Measurements from ENCODE around the gene LRFN2. TPM values are rescaled to one million over a fixed set of nuclear protein-coding genes. Genes with fewer than 3 reads are reported as not detected.

LRFN2 gene
- polyA plus RNA-seq, 1 donor from 2014 or later, result 14.8 TPM

DNA sequence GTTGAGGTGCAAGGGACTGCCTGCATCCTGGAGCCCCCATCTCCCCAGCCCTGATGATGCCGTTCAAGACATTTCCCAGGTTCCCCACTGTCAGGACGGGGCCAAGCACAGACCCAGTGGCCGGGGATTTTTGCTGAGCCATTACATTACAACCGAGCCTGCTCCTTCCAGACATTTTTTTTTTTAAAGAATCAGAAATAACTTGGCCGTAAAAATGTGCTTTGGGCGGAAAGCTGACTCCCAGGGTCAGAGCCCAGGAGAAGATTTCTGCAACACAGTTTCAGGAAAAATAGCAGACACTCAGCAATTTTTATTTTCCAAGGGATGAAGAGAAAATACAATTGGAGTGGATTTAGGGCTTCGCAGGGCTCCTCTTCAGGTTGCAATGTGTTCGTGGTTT is 87.9 kb downstream of the LRFN2 start:
- H3K79me2 ChIP-seq (replicated peaks; ENCODE audit: insufficient read depth, low read length), result no peaks in the 10 kb centered on the region
- no peaks in the 10 kb centered on the region for H3K36me3 ChIP-seq (ENCODE audit: insufficient read depth, low read length)
- no peaks in the 10 kb centered on the region for H4K20me1 ChIP-seq (ENCODE audit: insufficient read depth)
- H2AFZ ChIP-seq (ENCODE audit: low read depth, low read length), result no peak overlapping the region
- H3K9ac ChIP-seq (ENCODE audit: low read length), result no peak overlapping the region
- no peaks in the 10 kb centered on the region for H3F3A ChIP-seq (ENCODE audit: insufficient read depth, low read length, poor library complexity, severe bottlenecking)
- H3K27ac ChIP-seq (ENCODE audit: low read length), result no peak overlapping the region
- no peaks in the 10 kb centered on the region for H3K9me2 ChIP-seq (ENCODE audit: insufficient read depth, low read length)
- no peaks in the 10 kb centered on the region for H3K9me3 ChIP-seq (ENCODE audit: low read length)
- H3K4me3 ChIP-seq (ENCODE audit: low read length), result no peak overlapping the region
- H3K4me2 ChIP-seq (ENCODE audit: low read length), result no peak overlapping the region
- no peaks in the 10 kb centered on the region for H3K27me3 ChIP-seq (ENCODE audit: insufficient read depth, low read depth, low read length)
- TF ChIP-seq POLR2AphosphoS5 (IDR thresholded peaks at IDR 0.05) (no peak), SMC3 (conservative IDR thresholded peaks at IDR 0.05; ENCODE audit: poor library complexity) (no peak), TAF1 (IDR thresholded peaks at IDR 0.05; ENCODE audit: low read depth) (no peak), EP300 (conservative IDR thresholded peaks at IDR 0.05; ENCODE audit: poor library complexity, severe bottlenecking) (no peak), MXI1 (conservative IDR thresholded peaks at IDR 0.05; ENCODE audit: poor library complexity, severe bottlenecking) (no peak), EZH2 (IDR thresholded peaks at IDR 0.05; ENCODE audit: borderline replicate concordance, insufficient read depth, low read length, poor library complexity, severe bottlenecking) (no peak), RAD21 (conservative IDR thresholded peaks at IDR 0.05) (no peak), REST (IDR thresholded peaks at IDR 0.05; ENCODE audit: borderline replicate concordance) (no peak)
- TF ChIP-seq, protein P1, sequence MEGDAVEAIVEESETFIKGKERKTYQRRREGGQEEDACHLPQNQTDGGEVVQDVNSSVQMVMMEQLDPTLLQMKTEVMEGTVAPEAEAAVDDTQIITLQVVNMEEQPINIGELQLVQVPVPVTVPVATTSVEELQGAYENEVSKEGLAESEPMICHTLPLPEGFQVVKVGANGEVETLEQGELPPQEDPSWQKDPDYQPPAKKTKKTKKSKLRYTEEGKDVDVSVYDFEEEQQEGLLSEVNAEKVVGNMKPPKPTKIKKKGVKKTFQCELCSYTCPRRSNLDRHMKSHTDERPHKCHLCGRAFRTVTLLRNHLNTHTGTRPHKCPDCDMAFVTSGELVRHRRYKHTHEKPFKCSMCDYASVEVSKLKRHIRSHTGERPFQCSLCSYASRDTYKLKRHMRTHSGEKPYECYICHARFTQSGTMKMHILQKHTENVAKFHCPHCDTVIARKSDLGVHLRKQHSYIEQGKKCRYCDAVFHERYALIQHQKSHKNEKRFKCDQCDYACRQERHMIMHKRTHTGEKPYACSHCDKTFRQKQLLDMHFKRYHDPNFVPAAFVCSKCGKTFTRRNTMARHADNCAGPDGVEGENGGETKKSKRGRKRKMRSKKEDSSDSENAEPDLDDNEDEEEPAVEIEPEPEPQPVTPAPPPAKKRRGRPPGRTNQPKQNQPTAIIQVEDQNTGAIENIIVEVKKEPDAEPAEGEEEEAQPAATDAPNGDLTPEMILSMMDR (IDR thresholded peaks at IDR 0.05; ENCODE audit: poor library complexity, severe bottlenecking), result no peak

DNA sequence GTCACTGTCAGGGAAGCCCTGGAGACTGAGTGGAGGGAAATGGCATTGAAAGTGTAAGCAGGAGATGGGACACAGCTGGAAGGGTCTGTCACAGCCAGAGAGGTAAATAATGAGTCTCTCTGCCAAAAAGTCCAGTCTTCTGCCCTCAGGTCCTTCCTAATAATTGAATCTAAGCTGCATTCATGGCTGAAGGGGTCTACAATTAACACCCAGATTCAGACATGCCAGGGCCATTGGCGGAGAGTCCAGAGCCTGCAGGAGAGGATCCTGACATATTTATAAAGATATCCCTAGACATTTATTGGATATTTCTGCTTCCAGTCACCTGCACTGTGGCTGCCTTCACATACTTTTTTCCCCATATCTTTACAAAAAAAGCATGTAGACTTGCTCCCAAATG is 89.0 kb downstream of the LRFN2 start:
- Histone ChIP-seq H3K9me2 (ENCODE audit: insufficient read depth, low read length) (no peaks in the 10 kb centered on the region), H3K9me3 (ENCODE audit: low read length) (no peaks in the 10 kb centered on the region), H4K20me1 (ENCODE audit: insufficient read depth) (no peaks in the 10 kb centered on the region), H3K36me3 (ENCODE audit: insufficient read depth, low read length) (no peaks in the 10 kb centered on the region), H3K9ac (ENCODE audit: low read length) (no peak overlapping the region), H3K4me2 (ENCODE audit: low read length) (no peak overlapping the region), H3K79me2 (replicated peaks; ENCODE audit: insufficient read depth, low read length) (no peaks in the 10 kb centered on the region), H3K27ac (ENCODE audit: low read length) (no peak overlapping the region), H3K4me3 (ENCODE audit: low read length) (no peak overlapping the region), H3F3A (ENCODE audit: insufficient read depth, low read length, poor library complexity, severe bottlenecking) (no peaks in the 10 kb centered on the region), H2AFZ (ENCODE audit: low read depth, low read length) (no peak overlapping the region), H3K27me3 (ENCODE audit: insufficient read depth, low read depth, low read length) (no peaks in the 10 kb centered on the region)
- no peak for TF ChIP-seq REST (IDR thresholded peaks at IDR 0.05; ENCODE audit: borderline replicate concordance)
- no peak for TF ChIP-seq MXI1 (conservative IDR thresholded peaks at IDR 0.05; ENCODE audit: poor library complexity, severe bottlenecking)
- no peak for TF ChIP-seq RAD21 (conservative IDR thresholded peaks at IDR 0.05)
- TF ChIP-seq, protein P1 (IDR thresholded peaks at IDR 0.05; ENCODE audit: poor library complexity, severe bottlenecking), result no peak
- no peak for TF ChIP-seq POLR2AphosphoS5 (IDR thresholded peaks at IDR 0.05)
- TF ChIP-seq TAF1 (IDR thresholded peaks at IDR 0.05; ENCODE audit: low read depth), result no peak
- TF ChIP-seq EP300 (conservative IDR thresholded peaks at IDR 0.05; ENCODE audit: poor library complexity, severe bottlenecking), result no peak
- TF ChIP-seq EZH2 (IDR thresholded peaks at IDR 0.05; ENCODE audit: borderline replicate concordance, insufficient read depth, low read length, poor library complexity, severe bottlenecking), result no peak
- TF ChIP-seq SMC3 (conservative IDR thresholded peaks at IDR 0.05; ENCODE audit: poor library complexity), result no peak

Data from neural cell (in vitro differentiated cells).